Activated naive CD4-positive, alpha-beta T cell treated with anti-CD3 and anti-CD28 coated beads, Interleukin-2, amount 50 U/mL, for 24 hours (primary cell): ENCODE data around the gene HSF2.

ENCODE experiments used
- H3K27ac Mint-ChIP-seq: one replicate; pipeline ENCODE4 v1.8.0; 2021; ENCODE audit warnings: mild to moderate bottlenecking, mixed read lengths
- H3K27me3 Mint-ChIP-seq: one replicate; pipeline ENCODE4 v1.8.0; 2021; ENCODE audit warnings: mixed read lengths
- H3K36me3 Mint-ChIP-seq: one replicate; pipeline ENCODE4 v1.8.0; 2021; ENCODE audit warnings: mixed read lengths
- H3K4me1 Mint-ChIP-seq: one replicate; pipeline ENCODE4 v1.8.0; 2021; ENCODE audit warnings: mixed read lengths
- H3K4me3 Mint-ChIP-seq: one replicate; pipeline ENCODE4 v1.8.0; 2021; ENCODE audit warnings: mild to moderate bottlenecking, mixed read lengths
- H3K9me3 Mint-ChIP-seq: one replicate; pipeline ENCODE4 v1.8.0; 2021; ENCODE audit warnings: mixed read lengths

HSF2 gene

DNA sequence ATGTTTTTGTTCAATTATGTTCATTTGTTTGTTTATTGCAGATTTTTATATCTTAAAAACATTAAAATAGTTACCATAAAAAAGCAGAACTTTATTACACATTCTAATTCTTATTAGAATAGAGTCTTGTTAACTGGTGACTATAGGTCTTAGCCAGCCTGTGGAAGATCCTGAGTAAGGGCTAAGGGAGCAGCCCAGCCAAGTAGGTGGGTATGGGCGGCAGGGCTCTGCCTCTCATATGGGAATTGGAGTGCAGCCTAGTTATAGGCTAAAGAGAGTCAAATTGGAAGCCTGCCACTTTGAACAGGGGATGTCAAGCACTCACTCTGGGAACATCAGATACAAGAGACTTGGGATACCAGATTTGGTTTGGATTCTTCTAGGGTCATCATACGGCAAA, 10.5 kb upstream of the HSF2 start:
- Mint-ChIP-seq H3K36me3 (peaks cover 1% of the 10 kb centered on the region), H3K4me1 (no peaks in the 10 kb centered on the region), H3K4me3 (no peak overlapping the region), H3K27ac (no peak overlapping the region), H3K9me3 (no peaks in the 10 kb centered on the region), H3K27me3 (no peaks in the 10 kb centered on the region)

- Mint-ChIP-seq H3K9me3 (no peaks in the 10 kb centered on the region), H3K27ac (no peak overlapping the region)
These were observed 9.6 kb upstream of the HSF2 start for GRCh38 chr6:122389704-122390372.

DNA sequence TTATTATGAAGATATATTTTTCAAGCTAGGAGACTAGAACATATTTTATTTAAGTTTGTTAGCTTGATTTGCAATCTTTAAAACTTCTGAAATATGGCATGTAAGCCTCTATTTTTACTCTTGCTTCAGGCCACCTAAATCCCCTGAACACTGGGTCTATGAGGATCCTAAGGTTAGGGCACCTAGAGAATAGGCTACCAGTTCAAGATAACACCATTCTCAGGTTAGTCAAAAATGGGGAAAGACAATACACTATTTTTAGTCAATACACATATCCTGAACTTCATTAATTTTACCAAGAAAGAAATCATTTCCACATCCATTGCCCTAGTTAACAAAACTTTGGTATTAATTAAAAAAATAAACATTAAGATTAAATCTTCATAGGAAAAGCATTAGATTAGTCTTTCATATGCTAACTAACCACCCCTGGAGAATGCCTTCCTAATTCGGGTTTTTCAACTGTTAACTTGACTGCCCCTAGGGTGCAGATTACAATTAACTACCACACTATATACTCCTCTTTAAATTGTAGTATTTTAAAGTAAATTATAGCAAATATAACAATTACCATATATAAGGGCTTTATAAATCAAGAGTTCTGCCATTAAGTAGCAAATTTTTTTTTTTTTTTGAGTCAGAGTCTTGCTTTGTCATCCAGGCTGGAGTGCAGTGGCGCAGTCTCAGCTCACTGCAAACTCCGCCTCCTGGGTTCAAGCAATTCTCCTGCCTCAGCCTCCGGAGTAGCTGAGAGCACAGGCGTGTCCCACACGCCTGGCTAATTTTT, 6.7 kb upstream of the HSF2 start:
- H3K36me3 Mint-ChIP-seq: peaks cover 1% of the 10 kb centered on the region
- no peaks in the 10 kb centered on the region for H3K27me3 Mint-ChIP-seq
- H3K4me1 Mint-ChIP-seq: peaks cover 4% of the 10 kb centered on the region
- no peaks in the 10 kb centered on the region for H3K9me3 Mint-ChIP-seq
- H3K27ac Mint-ChIP-seq: no peak overlapping the region
- H3K4me3 Mint-ChIP-seq: no peak overlapping the region

More at GRCh38 chr6:122389704-122390372, 9.6 kb upstream of the HSF2 start:
- Mint-ChIP-seq H3K27me3 (no peaks in the 10 kb centered on the region), H3K36me3 (peaks cover 1% of the 10 kb centered on the region), H3K4me1 (no peaks in the 10 kb centered on the region), H3K4me3 (no peak overlapping the region)

- Mint-ChIP-seq H3K4me1 (peaks cover 8% of the 10 kb centered on the region), H3K27me3 (no peaks in the 10 kb centered on the region), H3K9me3 (no peaks in the 10 kb centered on the region), H3K36me3 (peaks cover 1% of the 10 kb centered on the region), H3K27ac (no peak overlapping the region), H3K4me3 (no peak overlapping the region)
These were observed 6.0 kb upstream of the HSF2 start for GRCh38 chr6:122393351-122393896.

GRCh38 chr6:122394016-122394415, 5.4 kb upstream of the HSF2 start:
- no peaks in the 10 kb centered on the region for H3K9me3 Mint-ChIP-seq
- H3K4me3 Mint-ChIP-seq: no peak overlapping the region
- H3K36me3 Mint-ChIP-seq: peaks cover 1% of the 10 kb centered on the region
- H3K27ac Mint-ChIP-seq: no peak overlapping the region
- peaks cover 14% of the 10 kb centered on the region for H3K4me1 Mint-ChIP-seq
- no peaks in the 10 kb centered on the region for H3K27me3 Mint-ChIP-seq

- Mint-ChIP-seq H3K9me3 (no peaks in the 10 kb centered on the region), H3K27me3 (no peaks in the 10 kb centered on the region), H3K4me3 (peak overlapping the region; percentile 99), H3K4me1 (peaks cover 45% of the 10 kb centered on the region), H3K27ac (peak overlapping the region; percentile 86), H3K36me3 (peaks cover 2% of the 10 kb centered on the region)
These were observed 451 bp upstream of the HSF2 start for GRCh38 chr6:122399055-122399347.

DNA sequence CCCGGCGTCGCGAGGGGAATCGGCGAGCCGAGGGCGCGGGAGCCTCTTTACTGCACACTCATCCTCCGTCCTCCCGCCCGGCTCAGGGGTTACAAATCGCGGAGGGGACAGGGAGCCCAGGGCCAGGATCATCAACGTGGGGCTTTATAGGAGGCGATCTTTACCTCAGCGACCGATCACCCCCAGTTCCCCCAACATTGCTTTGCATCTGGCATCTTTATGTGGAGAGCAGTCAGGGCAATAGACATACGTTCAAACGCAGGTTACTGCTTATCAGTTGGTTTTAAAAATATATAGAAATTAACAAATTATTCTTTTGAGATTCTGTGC, 634 bp downstream of the HSF2 start:
- Mint-ChIP-seq H3K4me3 (peak overlapping the region; percentile 99), H3K27me3 (no peaks in the 10 kb centered on the region), H3K4me1 (peaks cover 55% of the 10 kb centered on the region), H3K9me3 (no peaks in the 10 kb centered on the region), H3K27ac (peak overlapping the region; percentile 99), H3K36me3 (peaks cover 5% of the 10 kb centered on the region)

GRCh38 chr6:122400462-122401089, 1.1 kb downstream of the HSF2 start:
- no peaks in the 10 kb centered on the region for H3K27me3 Mint-ChIP-seq
- H3K4me1 Mint-ChIP-seq: peaks cover 58% of the 10 kb centered on the region
- H3K4me3 Mint-ChIP-seq: peak overlapping the region; percentile 99
- no peaks in the 10 kb centered on the region for H3K9me3 Mint-ChIP-seq
- peaks cover 5% of the 10 kb centered on the region for H3K36me3 Mint-ChIP-seq
- peak overlapping the region; percentile 57 for H3K27ac Mint-ChIP-seq

DNA sequence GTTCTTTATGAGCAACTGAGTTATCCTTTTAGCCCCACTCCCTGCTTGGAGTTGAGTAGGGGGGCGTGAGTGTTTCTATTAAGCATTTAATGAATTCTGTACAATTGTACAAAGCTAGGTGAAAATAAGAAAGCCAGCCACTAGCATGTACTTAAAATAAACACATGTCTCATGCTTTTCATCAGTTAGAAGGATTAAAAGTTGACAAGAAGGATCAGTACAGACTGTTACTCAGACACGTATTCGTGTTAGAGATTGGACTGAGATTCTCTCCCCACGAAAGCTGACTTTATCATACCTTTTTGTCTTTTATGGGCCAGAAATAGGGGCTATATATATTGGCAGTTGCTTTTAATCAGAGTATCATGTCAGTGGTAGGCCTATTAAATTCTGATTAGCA, 1.7 kb downstream of the HSF2 start:
- peaks cover 5% of the 10 kb centered on the region for H3K36me3 Mint-ChIP-seq
- H3K4me1 Mint-ChIP-seq: peaks cover 64% of the 10 kb centered on the region
- H3K4me3 Mint-ChIP-seq: peak overlapping the region; percentile 99
- peak overlapping the region; percentile 57 for H3K27ac Mint-ChIP-seq
- H3K27me3 Mint-ChIP-seq: no peaks in the 10 kb centered on the region
- H3K9me3 Mint-ChIP-seq: no peaks in the 10 kb centered on the region

GRCh38 chr6:122404444-122404843, 5.0 kb downstream of the HSF2 start:
- no peaks in the 10 kb centered on the region for H3K27me3 Mint-ChIP-seq
- no peak overlapping the region for H3K4me3 Mint-ChIP-seq
- peaks cover 82% of the 10 kb centered on the region for H3K4me1 Mint-ChIP-seq
- H3K36me3 Mint-ChIP-seq: peaks cover 8% of the 10 kb centered on the region
- no peak overlapping the region for H3K27ac Mint-ChIP-seq
- no peaks in the 10 kb centered on the region for H3K9me3 Mint-ChIP-seq

DNA sequence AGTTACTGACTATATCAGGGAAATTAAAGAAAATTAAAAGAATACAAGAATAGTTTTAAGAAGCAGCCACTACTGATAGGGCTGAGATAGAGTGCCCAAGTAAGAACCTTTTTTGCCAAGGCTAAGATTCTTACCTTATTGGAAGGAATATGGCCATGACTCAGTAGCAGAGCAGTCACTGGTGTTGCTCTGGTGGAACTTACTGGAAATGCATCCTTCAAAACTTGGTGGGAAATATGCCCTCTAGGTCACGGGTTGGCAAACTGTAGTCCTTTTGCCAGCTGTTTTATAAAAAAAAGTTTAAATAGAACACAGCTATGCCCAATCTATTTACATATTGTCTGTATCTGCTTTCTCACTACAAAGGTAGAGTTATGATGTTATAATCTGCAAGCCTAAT, 6.0 kb downstream of the HSF2 start:
- H3K27ac Mint-ChIP-seq: peak overlapping the region; percentile 44
- H3K9me3 Mint-ChIP-seq: no peaks in the 10 kb centered on the region
- H3K4me3 Mint-ChIP-seq: no peak overlapping the region
- H3K27me3 Mint-ChIP-seq: no peaks in the 10 kb centered on the region
- H3K36me3 Mint-ChIP-seq: peaks cover 8% of the 10 kb centered on the region
- H3K4me1 Mint-ChIP-seq: peaks cover 91% of the 10 kb centered on the region

- H3K27ac Mint-ChIP-seq: peak overlapping the region; percentile 44
- peaks cover 2% of the 10 kb centered on the region for H3K9me3 Mint-ChIP-seq
- H3K4me3 Mint-ChIP-seq: no peak overlapping the region
- peaks cover 10% of the 10 kb centered on the region for H3K36me3 Mint-ChIP-seq
- peaks cover 91% of the 10 kb centered on the region for H3K4me1 Mint-ChIP-seq
- H3K27me3 Mint-ChIP-seq: no peaks in the 10 kb centered on the region
These were observed 6.7 kb downstream of the HSF2 start for GRCh38 chr6:122406187-122406586.

GRCh38 chr6:122407712-122408111, 8.3 kb downstream of the HSF2 start:
- Mint-ChIP-seq H3K9me3 (peaks cover 5% of the 10 kb centered on the region), H3K4me3 (peak overlapping the region; percentile 0), H3K36me3 (peaks cover 18% of the 10 kb centered on the region), H3K27ac (peak overlapping the region; percentile 96), H3K27me3 (no peaks in the 10 kb centered on the region), H3K4me1 (peaks cover 90% of the 10 kb centered on the region)

GRCh38 chr6:122408240-122408639, 8.8 kb downstream of the HSF2 start:
- peaks cover 90% of the 10 kb centered on the region for H3K4me1 Mint-ChIP-seq
- H3K27me3 Mint-ChIP-seq: no peaks in the 10 kb centered on the region
- peaks cover 19% of the 10 kb centered on the region for H3K36me3 Mint-ChIP-seq
- peak overlapping the region; percentile 96 for H3K27ac Mint-ChIP-seq
- peak overlapping the region; percentile 85 for H3K4me3 Mint-ChIP-seq
- H3K9me3 Mint-ChIP-seq: peaks cover 5% of the 10 kb centered on the region

DNA sequence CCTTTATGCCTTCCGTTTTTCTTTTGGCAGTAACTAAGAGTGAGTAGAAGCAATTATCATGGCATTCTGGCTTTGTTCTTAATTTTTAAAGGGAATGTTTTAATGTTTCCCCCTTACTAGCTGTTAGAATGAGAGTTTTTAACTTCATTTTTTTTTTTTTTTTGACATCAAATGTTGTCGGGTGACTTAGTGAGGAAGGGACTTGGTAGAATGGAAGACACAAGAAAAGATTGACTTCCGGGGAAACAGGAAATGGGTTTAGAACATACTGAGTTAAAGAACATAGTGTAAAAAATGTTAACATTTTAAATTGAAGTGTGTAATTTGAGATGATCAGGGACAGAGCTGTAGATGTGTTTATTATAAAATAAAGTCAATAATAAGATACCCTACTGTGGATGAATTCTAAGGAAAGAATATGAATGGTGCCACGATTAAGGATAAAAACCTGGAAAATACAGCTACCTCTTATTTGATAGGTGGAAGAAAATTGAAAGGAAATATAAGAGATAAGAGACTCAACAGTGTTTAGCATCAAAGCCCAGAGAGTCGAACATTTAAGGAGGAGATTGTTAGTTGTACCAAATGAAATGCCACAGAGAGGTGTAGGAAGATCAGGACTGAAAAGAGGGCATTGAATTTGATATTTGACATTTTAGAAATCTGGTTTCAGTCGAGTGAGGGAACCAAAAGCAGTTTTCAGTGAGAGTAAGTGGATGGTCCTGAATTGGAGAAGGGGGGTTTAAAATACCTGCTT, 9.4 kb downstream of the HSF2 start:
- peaks cover 22% of the 10 kb centered on the region for H3K36me3 Mint-ChIP-seq
- no peaks in the 10 kb centered on the region for H3K27me3 Mint-ChIP-seq
- peak overlapping the region; percentile 85 for H3K4me3 Mint-ChIP-seq

More for the DNA sequence above, 9.4 kb downstream of the HSF2 start:
- peaks cover 92% of the 10 kb centered on the region for H3K4me1 Mint-ChIP-seq
- H3K27ac Mint-ChIP-seq: peak overlapping the region; percentile 96
- peaks cover 5% of the 10 kb centered on the region for H3K9me3 Mint-ChIP-seq
